Measurements from ENCODE around the gene SSTR3.

- TF ChIP-seq POLR2AphosphoS5 (IDR thresholded peaks at IDR 0.05) (no peak), CTCF (IDR thresholded peaks at IDR 0.05) (no peak), EP300 (IDR thresholded peaks at IDR 0.05; ENCODE audit: low read depth) (no peak)
Measured at GRCh38 chr22:37255558-37256006, 43.3 kb upstream of the SSTR3 start.

All from transverse colon (tissue), 4 donors.